Measurements from ENCODE around the gene ANAPC1.
"Not testable (repeated sequence)": the region's sequence is repeated elsewhere in the genome, so short reads cannot be mapped to it uniquely, and the experiment has no call there.

DNA sequence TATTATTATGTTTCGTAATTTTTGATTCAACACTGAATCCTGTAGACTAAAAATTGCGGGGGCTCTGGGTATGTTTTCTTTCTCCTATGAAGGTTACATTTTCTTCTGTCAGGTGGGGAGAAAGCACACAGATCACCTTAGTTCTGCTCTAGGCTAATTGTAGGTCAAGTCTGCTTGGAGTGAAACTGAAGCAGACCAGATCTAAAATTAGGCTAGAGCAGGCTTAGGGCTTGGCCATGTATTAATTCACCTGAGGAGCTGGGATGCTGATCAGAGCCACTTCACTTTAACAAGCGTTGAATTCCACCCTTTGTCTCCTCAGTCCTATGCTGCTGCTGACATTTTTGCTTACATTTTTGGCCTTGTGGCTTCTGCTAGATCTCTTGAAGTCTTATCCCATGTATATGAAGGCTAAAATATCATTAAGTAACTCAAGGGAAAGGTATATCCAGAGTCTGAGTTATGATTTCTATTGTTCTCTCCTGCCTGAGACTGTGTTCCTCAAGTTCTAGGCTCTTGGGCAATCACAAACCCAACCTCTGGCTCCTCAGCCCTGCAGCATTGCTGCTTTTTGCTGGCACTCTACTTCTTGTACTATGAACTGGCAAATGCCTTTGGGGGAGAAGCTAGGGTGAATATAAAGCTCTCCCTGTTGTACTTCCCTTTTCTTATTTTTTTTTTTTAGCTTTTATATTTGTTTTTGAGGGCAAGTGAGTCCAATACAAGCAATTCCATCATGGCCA is 112.9 kb downstream of the ANAPC1 start:
- TF ChIP-seq, protein P1, sequence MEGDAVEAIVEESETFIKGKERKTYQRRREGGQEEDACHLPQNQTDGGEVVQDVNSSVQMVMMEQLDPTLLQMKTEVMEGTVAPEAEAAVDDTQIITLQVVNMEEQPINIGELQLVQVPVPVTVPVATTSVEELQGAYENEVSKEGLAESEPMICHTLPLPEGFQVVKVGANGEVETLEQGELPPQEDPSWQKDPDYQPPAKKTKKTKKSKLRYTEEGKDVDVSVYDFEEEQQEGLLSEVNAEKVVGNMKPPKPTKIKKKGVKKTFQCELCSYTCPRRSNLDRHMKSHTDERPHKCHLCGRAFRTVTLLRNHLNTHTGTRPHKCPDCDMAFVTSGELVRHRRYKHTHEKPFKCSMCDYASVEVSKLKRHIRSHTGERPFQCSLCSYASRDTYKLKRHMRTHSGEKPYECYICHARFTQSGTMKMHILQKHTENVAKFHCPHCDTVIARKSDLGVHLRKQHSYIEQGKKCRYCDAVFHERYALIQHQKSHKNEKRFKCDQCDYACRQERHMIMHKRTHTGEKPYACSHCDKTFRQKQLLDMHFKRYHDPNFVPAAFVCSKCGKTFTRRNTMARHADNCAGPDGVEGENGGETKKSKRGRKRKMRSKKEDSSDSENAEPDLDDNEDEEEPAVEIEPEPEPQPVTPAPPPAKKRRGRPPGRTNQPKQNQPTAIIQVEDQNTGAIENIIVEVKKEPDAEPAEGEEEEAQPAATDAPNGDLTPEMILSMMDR (IDR thresholded peaks at IDR 0.05 in 8 of 11, conservative IDR thresholded peaks at IDR 0.05 in 3 of 11), result not testable (repeated sequence)
- not testable (repeated sequence) for TF ChIP-seq POLR2A (IDR thresholded peaks at IDR 0.05)

Measured in spleen (tissue), 7 donors.